IMR-90 (cell line): ENCODE measurements around the gene ZBP1. TPM values are rescaled to one million over a fixed set of nuclear protein-coding genes. Genes with fewer than 3 reads are reported as not detected.

Experiments
- ATAC-seq: fragments of 200-7000 bp; cut with Tn5 transposase; 2 replicates; pipeline ENCODE4 v1.9.1; 2020; ENCODE audit warnings: low read depth, mild to moderate bottlenecking, moderate library complexity
- BruUV-seq: library from RNA; stranded (reverse); fragments of 400-500 nt; replicated peaks from 2 replicates; lab custom pipeline; 2021; lab: Mats Ljungman, UMichigan
- CTCF ChIA-PET: fragments of 300-600 bp; formaldehyde crosslinking; extraction: SDS; loops from one replicate; lab custom pipeline; 2021; ENCODE audit warnings: antibody characterized with exemption; lab: Yijun Ruan, JAX
- POLR2A ChIA-PET: fragments of 300-600 bp; sonication (Branson Sonifier 250); formaldehyde crosslinking; loops from one replicate; lab custom pipeline; 2022; ENCODE audit warnings: antibody characterized with exemption; ENCODE audit not compliant: unreplicated experiment; lab: Charles Lee
- DNase-seq: peaks from one replicate; pipeline ENCODE4 v3.0.0; 2013
- H2AFZ ChIP-seq: replicated peaks from 2 replicates; pipeline ENCODE3; 2013; ENCODE audit warnings: low read length, mild to moderate bottlenecking; ENCODE audit not compliant: poor library complexity
- H2AK5ac ChIP-seq: 2 replicates; pipeline ENCODE4 v1.6.1; 2013; ENCODE audit warnings: low read depth, low read length, inconsistent platforms
- H2AK9ac ChIP-seq: replicated peaks from 2 replicates; pipeline ENCODE3; 2013; ENCODE audit warnings: mild to moderate bottlenecking, low read depth, low read length, moderate library complexity; ENCODE audit not compliant: poor library complexity
- H2BK120ac ChIP-seq: 2 replicates; pipeline ENCODE4 v1.6.1; 2013; ENCODE audit warnings: low read depth, low read length, inconsistent platforms
- H2BK15ac ChIP-seq: 3 replicates; pipeline ENCODE4 v1.6.1; 2013; ENCODE audit warnings: low read depth, low read length, inconsistent platforms
- H2BK20ac ChIP-seq: 2 replicates; pipeline ENCODE4 v1.6.1; 2013; ENCODE audit warnings: low read depth, mild to moderate bottlenecking, inconsistent platforms, low read length, moderate library complexity
- H2BK5ac ChIP-seq: 2 replicates; pipeline ENCODE4 v1.6.1; 2013; ENCODE audit warnings: mild to moderate bottlenecking, low read depth, low read length, inconsistent platforms; ENCODE audit not compliant: poor library complexity, severe bottlenecking
- H3K14ac ChIP-seq: replicated peaks from 2 replicates; pipeline ENCODE4 v1.6.1; 2013; ENCODE audit warnings: low read depth, low read length, inconsistent platforms
- H3K18ac ChIP-seq: 2 replicates; pipeline ENCODE4 v1.6.1; 2013; ENCODE audit warnings: low read depth, low read length, control low read depth
- H3K23ac ChIP-seq: 2 replicates; pipeline ENCODE4 v1.6.1; 2013; ENCODE audit warnings: low read depth, low read length, inconsistent platforms
- H3K27ac ChIP-seq: 2 replicates; pipeline ENCODE4 v1.5.1; 2013; ENCODE audit warnings: mild to moderate bottlenecking, control low read depth, low read length; ENCODE audit not compliant: insufficient read depth
- H3K27me3 ChIP-seq: 2 replicates; pipeline ENCODE4 v1.6.1; 2013; ENCODE audit warnings: low read length; ENCODE audit not compliant: control insufficient read depth, insufficient read depth
- H3K36me3 ChIP-seq: 2 replicates; pipeline ENCODE4 v1.6.1; 2013; ENCODE audit warnings: low read length, mixed read lengths; ENCODE audit not compliant: control insufficient read depth, insufficient read depth
- H3K4ac ChIP-seq: 2 replicates; pipeline ENCODE4 v1.6.1; 2013; ENCODE audit warnings: low read depth, low read length, inconsistent platforms
- H3K4me1 ChIP-seq: 2 replicates; pipeline ENCODE4 v1.6.1; 2013; ENCODE audit warnings: low read length, mixed read lengths; ENCODE audit not compliant: control insufficient read depth, insufficient read depth
- H3K4me2 ChIP-seq: 2 replicates; pipeline ENCODE4 v1.6.1; 2013; ENCODE audit warnings: low read depth, mild to moderate bottlenecking, control low read depth, low read length, moderate library complexity
- H3K4me3 ChIP-seq: 2 replicates; pipeline ENCODE4 v1.5.1; 2013; ENCODE audit warnings: low read depth, mild to moderate bottlenecking, control low read depth, low read length, moderate library complexity; ENCODE audit not compliant: insufficient read depth
- H3K56ac ChIP-seq: 2 replicates; pipeline ENCODE4 v1.6.1; 2013; ENCODE audit warnings: low read length, inconsistent platforms; ENCODE audit not compliant: insufficient read depth; ENCODE audit errors: extremely low read depth
- H3K79me1 ChIP-seq, 2 experiments: 2 replicates each; pipeline ENCODE4 v1.6.1; 2013; ENCODE audit warnings: low read length in 2 of 2, inconsistent platforms in 1 of 2, low read depth in 1 of 2
- H3K9ac ChIP-seq: 2 replicates; pipeline ENCODE4 v1.6.1; 2013; ENCODE audit warnings: low read depth, low read length, control low read depth
- H3K9me1 ChIP-seq: 2 replicates; pipeline ENCODE4 v1.6.1; 2013; ENCODE audit warnings: low read length, inconsistent platforms; ENCODE audit not compliant: insufficient read depth
- H3K9me3 ChIP-seq: 2 replicates; pipeline ENCODE4 v1.6.1; 2013; ENCODE audit warnings: low read length; ENCODE audit not compliant: control insufficient read depth, insufficient read depth
- H4K20me1 ChIP-seq: 2 replicates; pipeline ENCODE4 v1.6.1; 2013; ENCODE audit warnings: low read length, inconsistent platforms; ENCODE audit not compliant: insufficient read depth
- H4K5ac ChIP-seq: 2 replicates; pipeline ENCODE4 v1.6.1; 2013; ENCODE audit warnings: mild to moderate bottlenecking, low read depth, low read length, control low read depth
- H4K8ac ChIP-seq, 2 experiments: 2 replicates each; pipeline ENCODE4 v1.6.1; 2013; ENCODE audit warnings: low read depth in 2 of 2, low read length in 2 of 2, control low read depth in 1 of 2, inconsistent platforms in 1 of 2
- H4K91ac ChIP-seq: 2 replicates; pipeline ENCODE4 v1.6.1; 2013; ENCODE audit warnings: low read depth, low read length, inconsistent platforms; ENCODE audit not compliant: insufficient read depth
- BHLHE40 ChIP-seq: fragments of 150-350 bp; IDR thresholded peaks from 2 replicates; pipeline ENCODE4 v1.6.1; 2016; ENCODE audit warnings: mild to moderate bottlenecking, low read depth, low read length
- MAZ ChIP-seq: IDR thresholded peaks from 2 replicates; pipeline ENCODE4 v1.6.1; 2012; ENCODE audit warnings: low read depth, mild to moderate bottlenecking, low read length, improper control_type of control experiment, moderate library complexity, borderline replicate concordance
- NFE2L2 ChIP-seq: fragments of 150-350 bp; IDR thresholded peaks from 2 replicates; pipeline ENCODE4 v1.6.1; 2016; ENCODE audit warnings: low read depth, mild to moderate bottlenecking, low read length
- RFX5 ChIP-seq: IDR thresholded peaks from 2 replicates; pipeline ENCODE4 v1.8.0; 2012; ENCODE audit warnings: low read depth, mild to moderate bottlenecking, low read length, moderate library complexity
- SMC3 ChIP-seq: fragments of 150-350 bp; IDR thresholded peaks from 2 replicates; pipeline ENCODE4 v1.6.1; 2016; ENCODE audit warnings: low read depth, mild to moderate bottlenecking, antibody characterized with exemption, low read length, moderate library complexity
- WGBS, 2 experiments: methylation state at CpG; one replicate each; pipeline versions ENCODE4 v1.1.5 to v1.1.7; 2013; ENCODE audit warnings: missing lambda C conversion rate in 2 of 2; ENCODE audit not compliant: insufficient read length in 1 of 2; ENCODE audit errors: extremely low coverage in 2 of 2; 5-methylcytosine and 5-hydroxymethylcytosine counted together
- dilution Hi-C: fragments of 300-500 bp; cut with HindIII; formaldehyde crosslinking; loops from one replicate; pipeline ENCODE4 v1.14.3; 2018; ENCODE audit warnings: low sequenced_read_pairs; ENCODE audit not compliant: unreplicated experiment
- in situ Hi-C: fragments of 300-500 bp; cut with MboI; formaldehyde crosslinking; loops from 3 replicates; pipeline ENCODE4 v1.14.3; 2019; ENCODE audit warnings: low sequenced_read_pairs, inconsistent platforms, mixed read lengths
- intact Hi-C: fragments of 100-400 bp; cut with micrococcal nuclease; formaldehyde crosslinking; loops from 2 replicates; pipeline ENCODE4 v1.10.0; 2022
- polyA plus RNA-seq, 3 experiments: library from polyadenylated mRNA; depleted of rRNA; stranded (reverse); fragments of >200 nt; gene quantifications; 2 replicates each; pipeline ENCODE4 v1.2.3, GENCODE V29; 2012; ENCODE audit warnings: low replicate concordance in 1 of 3
- total RNA-seq: library from RNA; depleted of rRNA; stranded (reverse); fragments of >200 nt; gene quantifications from 2 replicates; pipeline ENCODE4 v1.2.3, GENCODE V29; 2012
- TF ChIP-seq, protein P1 (sequence below): fragments of 150-350 bp; IDR thresholded peaks from 2 replicates; pipeline ENCODE4 v1.6.1; 2017; ENCODE audit warnings: mild to moderate bottlenecking, antibody characterized with exemption, low read length, low read depth
- TF ChIP-seq, protein P2 (sequence below): fragments of 150-350 bp; IDR thresholded peaks from 2 replicates; pipeline ENCODE4 v1.6.1; 2016; ENCODE audit warnings: low read depth, mild to moderate bottlenecking, low read length, moderate library complexity, borderline replicate concordance
- TF ChIP-seq, protein P3 (sequence below): conservative IDR thresholded peaks from 2 replicates; pipeline ENCODE4 v1.5.1; 2012; ENCODE audit warnings: mild to moderate bottlenecking, low read depth, low read length, improper control_type of control experiment

Gene ZBP1
- total and polyA plus RNA-seq, 2 of the 4 experiments (the other 2 are of a cell fraction), result not detected

DNA sequence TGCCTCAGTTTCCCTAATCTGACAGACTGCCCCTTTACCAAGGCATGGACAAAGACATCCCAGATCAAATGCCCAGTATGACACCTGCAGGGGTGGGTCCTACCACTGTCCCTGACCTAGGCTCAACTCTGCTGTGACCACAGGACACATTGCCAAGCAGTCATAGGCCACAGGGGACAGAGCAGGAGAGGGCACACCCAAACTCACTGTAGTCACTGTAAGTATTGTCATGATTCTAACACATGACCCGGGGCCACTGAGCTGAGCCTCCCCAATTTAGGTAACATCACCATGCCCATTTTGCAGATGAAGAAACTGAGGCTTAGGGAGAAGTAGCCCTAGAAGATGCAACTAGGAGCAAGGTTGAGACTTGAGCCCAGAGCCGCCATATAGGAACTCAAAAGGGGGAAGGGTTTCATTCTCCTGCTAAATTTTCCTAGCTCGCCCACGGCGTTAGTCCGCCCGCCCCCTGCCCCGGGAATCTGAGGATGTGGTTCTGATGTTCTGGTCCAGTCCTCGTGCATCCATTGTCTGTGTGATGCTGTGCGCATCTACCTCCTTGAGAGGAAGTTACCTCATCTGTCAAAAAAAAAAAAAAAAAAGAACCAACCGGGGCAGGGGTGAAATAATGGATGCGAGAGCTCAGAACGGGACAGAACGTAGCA, 44.8 kb upstream of the ZBP1 start:
- H3K36me3 ChIP-seq, result no peaks in the 10 kb centered on the region
- H3K4me1 ChIP-seq, result no peaks in the 10 kb centered on the region
- DNase-seq (no peak), ATAC-seq (no peak)
- peaks cover 60% of the 10 kb centered on the region for H4K20me1 ChIP-seq
- no peak overlapping the region for H2AK9ac ChIP-seq
- in situ Hi-C loops (no loop called here), dilution Hi-C loops (no loop called here), intact Hi-C loops (no loop called here)
- ChIA-PET POLR2A (no interaction called here), CTCF (interaction anchor here (0.6 kb wide), 1 partner anchor 1027 kb away, joined by 3 read pairs; no protein-coding TSS in a partner anchor)
- H3K4me3 ChIP-seq, result no peak overlapping the region
- no peak overlapping the region for H3K4me2 ChIP-seq
- H3K18ac ChIP-seq, result no peak overlapping the region
- H3K27me3 ChIP-seq, result no peaks in the 10 kb centered on the region
- H2BK15ac ChIP-seq, result no peak overlapping the region
- H3K9ac ChIP-seq, result no peak overlapping the region
- H3K9me3 ChIP-seq, result no peaks in the 10 kb centered on the region
- 93% methylated on average over 3 of the region's 14 CpGs; no CpG with 5 or more reads in 1 of the 2 experiments for whole genome bisulfite sequencing, 2 experiments
- H4K91ac ChIP-seq, result no peak overlapping the region
- TF ChIP-seq SMC3 (no peak), NFE2L2 (no peak), BHLHE40 (no peak), RFX5 (no peak), MAZ (no peak)
- TF ChIP-seq, protein P1, sequence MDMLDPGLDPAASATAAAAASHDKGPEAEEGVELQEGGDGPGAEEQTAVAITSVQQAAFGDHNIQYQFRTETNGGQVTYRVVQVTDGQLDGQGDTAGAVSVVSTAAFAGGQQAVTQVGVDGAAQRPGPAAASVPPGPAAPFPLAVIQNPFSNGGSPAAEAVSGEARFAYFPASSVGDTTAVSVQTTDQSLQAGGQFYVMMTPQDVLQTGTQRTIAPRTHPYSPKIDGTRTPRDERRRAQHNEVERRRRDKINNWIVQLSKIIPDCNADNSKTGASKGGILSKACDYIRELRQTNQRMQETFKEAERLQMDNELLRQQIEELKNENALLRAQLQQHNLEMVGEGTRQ, result no peak
- TF ChIP-seq, protein P2, sequence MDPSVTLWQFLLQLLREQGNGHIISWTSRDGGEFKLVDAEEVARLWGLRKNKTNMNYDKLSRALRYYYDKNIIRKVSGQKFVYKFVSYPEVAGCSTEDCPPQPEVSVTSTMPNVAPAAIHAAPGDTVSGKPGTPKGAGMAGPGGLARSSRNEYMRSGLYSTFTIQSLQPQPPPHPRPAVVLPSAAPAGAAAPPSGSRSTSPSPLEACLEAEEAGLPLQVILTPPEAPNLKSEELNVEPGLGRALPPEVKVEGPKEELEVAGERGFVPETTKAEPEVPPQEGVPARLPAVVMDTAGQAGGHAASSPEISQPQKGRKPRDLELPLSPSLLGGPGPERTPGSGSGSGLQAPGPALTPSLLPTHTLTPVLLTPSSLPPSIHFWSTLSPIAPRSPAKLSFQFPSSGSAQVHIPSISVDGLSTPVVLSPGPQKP, result no peak
- TF ChIP-seq, protein P3, sequence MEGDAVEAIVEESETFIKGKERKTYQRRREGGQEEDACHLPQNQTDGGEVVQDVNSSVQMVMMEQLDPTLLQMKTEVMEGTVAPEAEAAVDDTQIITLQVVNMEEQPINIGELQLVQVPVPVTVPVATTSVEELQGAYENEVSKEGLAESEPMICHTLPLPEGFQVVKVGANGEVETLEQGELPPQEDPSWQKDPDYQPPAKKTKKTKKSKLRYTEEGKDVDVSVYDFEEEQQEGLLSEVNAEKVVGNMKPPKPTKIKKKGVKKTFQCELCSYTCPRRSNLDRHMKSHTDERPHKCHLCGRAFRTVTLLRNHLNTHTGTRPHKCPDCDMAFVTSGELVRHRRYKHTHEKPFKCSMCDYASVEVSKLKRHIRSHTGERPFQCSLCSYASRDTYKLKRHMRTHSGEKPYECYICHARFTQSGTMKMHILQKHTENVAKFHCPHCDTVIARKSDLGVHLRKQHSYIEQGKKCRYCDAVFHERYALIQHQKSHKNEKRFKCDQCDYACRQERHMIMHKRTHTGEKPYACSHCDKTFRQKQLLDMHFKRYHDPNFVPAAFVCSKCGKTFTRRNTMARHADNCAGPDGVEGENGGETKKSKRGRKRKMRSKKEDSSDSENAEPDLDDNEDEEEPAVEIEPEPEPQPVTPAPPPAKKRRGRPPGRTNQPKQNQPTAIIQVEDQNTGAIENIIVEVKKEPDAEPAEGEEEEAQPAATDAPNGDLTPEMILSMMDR, result no peak
- no peak overlapping the region for H4K5ac ChIP-seq
- H3K27ac ChIP-seq, result no peak overlapping the region
- H2BK5ac ChIP-seq, result no peak overlapping the region
- no peak overlapping the region for H2BK120ac ChIP-seq
- no peak overlapping the region for H2AK5ac ChIP-seq
- H3K14ac ChIP-seq, result no peak overlapping the region
- no peak overlapping the region for H2AFZ ChIP-seq
- H3K23ac ChIP-seq, result no peak overlapping the region
- H4K8ac ChIP-seq, result no peak overlapping the region
- peaks cover 3% of the 10 kb centered on the region; the same call in 1 of the 2 replicates for H3K9me1 ChIP-seq
- H3K56ac ChIP-seq, result no peak overlapping the region
- H3K4ac ChIP-seq, result no peak overlapping the region
- peaks cover 6 to 22% of the 10 kb centered on the region in 2 experiments; a peak in 2 of 4 replicates for H3K79me1 ChIP-seq
- BruUV-seq, result no TSS peak
- no peak overlapping the region for H2BK20ac ChIP-seq
